ENCODE results near the gene PLXDC2.
A peak's percentile ranks its signal among the peaks of the same experiment; 100 is the strongest.

PLXDC2 gene

DNA sequence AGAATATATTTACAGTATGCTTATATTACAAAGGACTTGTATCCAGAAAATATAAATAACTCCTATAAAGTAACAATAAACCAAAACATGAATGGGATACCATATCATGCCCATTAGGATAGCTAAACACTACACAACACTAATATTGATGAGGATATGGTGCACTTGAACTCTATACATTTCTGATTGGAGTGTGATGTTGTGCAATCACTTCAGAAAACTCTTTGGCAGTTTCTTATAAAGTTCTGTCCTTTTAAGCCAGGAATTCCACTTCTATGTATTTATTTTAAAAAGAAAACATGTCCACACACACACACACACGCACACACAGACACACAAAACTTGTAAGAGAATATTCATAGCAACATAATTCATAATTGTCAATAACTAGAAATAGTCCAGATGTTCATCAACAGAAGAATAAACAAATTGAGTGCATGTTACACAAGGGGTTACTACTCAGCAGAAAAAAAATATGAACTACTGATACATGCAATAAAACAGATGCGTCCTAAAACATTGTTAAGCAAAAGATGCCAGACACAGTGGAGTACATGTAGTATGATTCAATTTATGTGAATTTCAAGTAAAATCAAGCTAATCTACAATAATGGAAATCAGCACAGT lies 416.0 kb downstream of the PLXDC2 start:
- no peak for DNase-seq

DNA sequence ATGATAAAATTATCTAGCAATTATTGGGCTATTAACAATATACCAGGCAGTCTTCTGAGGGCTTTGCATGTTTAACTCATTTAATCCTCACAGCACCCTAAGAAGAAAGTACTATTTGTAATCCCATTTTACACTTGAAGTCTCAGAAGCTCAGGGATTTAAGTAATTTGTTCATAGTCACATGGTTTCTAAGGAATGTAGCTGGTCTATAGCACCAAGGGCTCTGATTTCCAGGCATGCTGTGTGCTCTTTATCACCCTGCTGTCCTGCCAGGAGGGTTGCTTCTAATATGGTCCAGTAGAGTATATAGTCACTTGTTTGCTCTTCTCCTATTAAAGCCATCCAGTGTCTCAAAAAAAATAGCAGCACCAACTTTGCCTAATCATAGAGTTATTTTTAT lies 417.2 kb downstream of the PLXDC2 start:
- DNase-seq: no peak

DNA sequence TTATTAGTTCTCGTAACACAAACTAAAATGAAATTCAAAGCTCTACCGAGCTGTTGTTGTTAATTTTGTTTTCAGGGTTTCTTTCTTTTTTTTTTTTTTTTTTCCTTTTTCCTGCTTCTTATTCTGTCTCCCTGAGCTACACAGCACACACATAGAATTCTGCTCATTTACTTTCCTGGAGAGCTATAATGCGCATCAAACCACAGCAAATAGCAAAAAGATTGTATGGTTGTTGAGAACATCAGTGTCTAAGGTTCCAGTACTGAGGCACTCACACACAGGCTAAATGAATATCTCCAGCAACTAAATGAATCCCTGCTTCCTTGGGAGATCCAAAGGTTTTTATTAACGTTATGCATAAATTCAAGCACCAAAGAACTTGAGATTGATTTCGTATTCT lies 418.3 kb downstream of the PLXDC2 start:
- no peak for DNase-seq

DNA sequence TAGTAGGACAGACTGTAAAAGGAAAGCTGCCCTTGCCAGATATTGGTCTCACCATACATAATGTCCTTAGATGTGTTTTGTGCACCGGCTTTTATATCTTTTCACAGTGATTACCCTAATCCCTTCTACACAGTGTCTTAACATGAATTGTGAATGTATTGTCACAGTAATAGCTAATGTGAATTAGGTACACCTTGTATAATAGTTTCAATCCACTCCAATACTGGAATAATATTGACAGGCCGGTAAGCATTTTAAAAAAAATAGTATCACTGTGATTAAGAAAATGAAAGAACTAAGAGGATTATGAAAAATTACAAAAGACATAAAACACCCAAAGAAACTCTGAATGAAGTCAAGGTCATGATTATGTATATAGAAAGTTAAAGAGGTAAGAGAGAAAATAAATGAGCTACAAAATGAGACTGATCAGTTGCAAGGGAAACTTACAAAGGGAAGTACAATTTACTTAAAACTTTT lies 420.9 kb downstream of the PLXDC2 start:
- no peak for DNase-seq

DNA sequence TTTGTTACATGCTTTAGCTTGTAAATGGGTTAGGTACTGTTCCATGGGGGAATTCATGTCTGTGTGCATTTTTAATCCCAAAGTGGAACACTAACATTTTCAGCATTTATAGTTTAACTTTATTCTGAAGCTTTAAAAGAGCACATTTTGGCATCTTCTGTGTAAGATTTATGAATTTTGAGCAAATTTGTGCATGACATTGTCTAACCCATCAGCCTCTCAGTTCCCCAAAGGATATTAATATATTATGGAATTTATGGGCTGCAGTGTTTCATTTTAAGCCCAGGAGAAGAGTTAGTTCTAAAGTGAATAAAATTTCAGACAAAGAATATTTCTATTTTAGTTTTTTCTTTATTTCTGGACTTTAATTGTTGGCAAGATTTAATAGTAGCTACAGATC lies 421.4 kb downstream of the PLXDC2 start:
- no peak for DNase-seq

DNA sequence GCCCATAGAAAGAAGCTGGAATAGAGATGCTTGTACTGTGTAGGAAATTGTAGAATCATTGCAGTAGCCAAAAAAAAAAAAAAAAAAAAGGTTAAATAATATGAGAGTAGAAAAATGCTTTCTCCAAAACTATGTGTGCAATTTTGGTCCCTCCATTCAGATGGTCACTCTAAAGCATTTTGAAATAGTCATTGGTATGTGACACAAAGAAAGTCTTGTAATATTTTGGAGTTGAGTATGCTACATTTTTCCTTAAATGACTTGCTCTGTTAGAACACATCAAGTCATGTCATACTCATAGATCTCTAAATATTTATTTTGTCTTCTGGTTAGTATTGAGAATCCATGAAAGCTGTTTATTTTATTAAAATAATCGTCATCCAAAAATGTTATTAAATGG lies 424.4 kb downstream of the PLXDC2 start:
- no peak for DNase-seq

DNA sequence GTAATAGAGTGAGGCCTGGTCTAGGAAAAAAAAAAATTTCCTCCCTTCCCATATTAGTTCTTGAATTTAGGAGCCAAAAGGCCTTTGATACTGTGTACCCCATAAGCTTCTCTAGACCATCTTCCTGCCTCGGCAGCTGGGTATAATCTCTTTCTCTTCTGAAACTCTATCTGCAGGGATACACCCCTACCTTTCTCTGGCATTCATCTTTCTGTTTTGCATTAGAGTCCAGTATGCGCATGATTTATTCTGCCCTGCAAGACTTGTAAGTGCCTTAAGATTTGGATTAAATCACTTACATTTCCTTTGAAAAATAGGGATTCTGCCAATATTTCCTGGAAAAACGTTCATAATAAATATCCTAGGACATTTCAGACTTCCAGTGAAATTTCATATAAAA lies 431.2 kb downstream of the PLXDC2 start:
- no peak for DNase-seq

DNA sequence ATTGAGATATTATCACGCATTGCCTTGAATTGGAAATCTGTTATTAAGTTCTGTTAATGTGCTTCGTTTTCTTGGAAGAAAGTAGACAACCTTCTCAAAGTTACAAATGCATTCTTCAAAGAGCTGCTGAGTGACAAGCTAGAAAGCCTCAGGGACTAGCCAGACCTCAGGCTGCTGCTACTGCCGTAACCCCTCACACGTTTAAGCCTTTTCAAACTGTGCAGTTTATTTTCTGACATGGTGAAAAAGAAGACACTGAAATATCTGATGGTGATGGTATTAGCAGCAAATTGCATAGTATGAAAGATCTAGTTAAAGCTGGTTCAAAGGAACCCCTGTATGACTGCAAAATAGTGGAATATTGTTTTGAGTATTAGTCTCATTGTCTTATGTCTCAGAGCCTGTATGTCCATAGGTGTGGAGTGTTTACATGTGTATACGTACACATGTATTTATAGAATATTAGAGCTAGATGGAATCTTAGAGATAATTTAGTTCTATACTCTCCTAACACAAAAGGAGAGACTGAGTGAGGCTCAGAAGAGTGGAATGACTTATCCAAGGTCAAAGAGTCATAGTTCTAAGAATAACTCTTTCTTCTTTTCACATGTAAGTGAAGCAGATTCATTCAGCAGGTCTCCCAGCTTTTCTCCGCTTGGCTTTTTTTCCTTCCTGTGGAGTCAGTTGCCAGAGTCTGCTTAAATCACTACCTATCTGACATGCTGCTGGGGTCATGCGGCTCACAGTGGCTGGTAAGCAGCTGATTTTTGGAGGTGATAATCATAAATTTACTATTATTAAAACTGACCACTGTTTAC lies 431.9 kb downstream of the PLXDC2 start:
- no peak for DNase-seq

DNA sequence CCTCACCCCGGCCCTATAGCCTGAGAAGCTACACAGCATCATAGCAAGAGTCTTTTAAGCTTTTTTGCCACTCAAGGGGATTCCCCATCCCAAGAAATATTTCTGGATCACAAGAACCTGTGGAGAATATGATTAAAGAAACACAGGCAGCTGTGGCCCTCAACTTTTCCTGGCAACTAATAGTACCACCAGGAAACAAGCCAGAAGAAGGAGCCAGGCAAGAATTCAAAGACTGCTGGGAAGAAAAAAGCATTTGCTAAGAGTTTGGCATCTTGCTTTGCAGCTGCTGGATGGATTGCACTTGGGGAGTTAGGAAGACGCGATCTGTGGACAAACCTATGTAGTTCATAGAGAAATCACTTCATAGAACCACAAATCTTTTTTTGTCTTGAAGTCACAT lies 437.8 kb downstream of the PLXDC2 start:
- DNase-seq: no peak

DNA sequence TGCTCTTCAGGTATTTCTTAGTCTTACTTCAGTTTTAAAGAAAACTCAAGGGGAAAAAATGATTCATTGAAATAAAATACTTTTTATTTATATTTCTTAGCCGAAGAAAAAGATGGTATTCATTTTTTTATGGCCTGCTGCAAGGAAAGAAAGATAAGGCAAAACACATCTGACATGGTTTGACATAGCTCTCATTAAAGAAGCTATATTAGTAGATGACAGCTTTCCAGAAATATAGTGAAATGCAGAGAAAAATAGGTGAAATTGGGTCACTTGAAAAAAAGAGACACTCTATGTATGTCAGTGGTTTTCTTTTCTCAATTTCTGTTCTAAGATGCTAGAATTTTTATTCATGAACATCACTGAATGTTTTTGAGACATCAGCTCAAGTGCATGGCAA lies 438.3 kb downstream of the PLXDC2 start:
- DNase-seq: no peak

DNA sequence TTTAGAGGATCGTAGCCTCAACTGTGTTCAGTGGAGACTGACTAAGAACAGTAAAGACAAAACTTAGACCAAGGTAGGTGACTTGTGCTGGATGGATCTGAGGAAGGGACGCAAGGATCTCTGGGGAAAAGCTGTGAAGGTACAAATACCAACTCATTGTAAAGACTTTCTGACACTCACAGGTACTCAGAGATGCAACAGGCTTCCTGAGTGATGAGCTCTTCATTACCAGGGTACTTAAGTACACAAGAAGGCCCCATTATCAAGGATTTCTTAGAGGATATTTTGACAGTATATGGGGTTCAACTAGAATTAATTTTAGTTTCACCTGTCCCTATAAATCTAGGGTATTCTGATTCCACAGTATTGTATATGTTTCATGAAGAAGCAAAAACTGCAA lies 440.7 kb downstream of the PLXDC2 start:
- DNase-seq: no peak

DNA sequence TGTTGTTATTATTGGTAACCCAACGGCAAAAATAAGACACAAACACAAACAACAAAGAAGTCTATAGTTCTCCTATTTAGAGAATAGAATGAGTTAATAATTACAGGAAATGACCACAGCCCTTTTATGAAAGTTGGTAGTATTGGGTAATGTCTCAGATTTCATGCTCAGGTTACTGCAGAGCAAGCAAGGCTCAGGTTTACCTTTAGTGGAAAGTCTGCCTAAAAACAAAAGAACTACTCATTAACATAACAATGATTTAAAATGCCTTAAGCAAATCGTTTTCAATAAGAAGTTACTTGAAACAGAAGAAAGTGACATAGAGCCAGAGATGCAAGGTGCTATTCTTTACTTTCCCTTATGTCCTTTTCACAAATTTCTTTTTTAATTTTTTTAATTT lies 441.2 kb downstream of the PLXDC2 start:
- no peak for DNase-seq

DNA sequence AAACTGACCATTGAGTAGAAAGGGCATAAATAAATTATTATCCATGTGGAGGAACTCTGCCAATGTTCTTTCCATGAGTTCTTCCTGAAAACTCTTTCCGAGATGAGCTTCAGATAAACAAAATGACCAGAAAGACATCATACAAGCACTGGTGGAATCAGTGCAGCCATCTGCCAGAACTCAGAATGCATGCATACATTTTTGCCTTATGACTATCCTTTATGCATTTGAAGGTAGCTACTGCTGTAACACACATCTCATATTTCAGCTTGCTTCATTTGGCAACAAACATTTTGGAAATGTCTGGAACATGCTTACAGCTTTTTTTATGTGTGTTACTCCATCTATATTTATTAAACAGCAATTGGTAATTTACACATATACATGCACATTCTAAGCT lies 448.9 kb downstream of the PLXDC2 start:
- no peak for DNase-seq

DNA sequence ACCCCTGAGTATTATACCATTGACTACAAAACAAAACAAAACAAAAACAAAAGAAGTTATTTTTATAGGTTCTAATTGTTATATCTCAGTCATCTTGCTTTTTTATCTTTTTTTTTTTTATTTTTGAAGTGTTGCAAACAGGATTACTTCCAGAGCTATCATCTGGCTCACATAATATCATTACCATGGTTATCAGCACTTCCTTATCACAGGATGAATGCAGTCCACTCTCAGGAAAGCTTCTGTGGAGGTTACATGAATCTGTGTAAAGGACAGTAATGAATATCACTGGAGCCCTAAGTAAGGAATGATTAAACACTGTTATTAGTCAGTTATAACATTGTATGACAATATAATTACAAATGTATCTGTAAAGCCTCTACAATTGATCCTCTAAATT lies 451.5 kb downstream of the PLXDC2 start:
- DNase-seq: no peak

DNA sequence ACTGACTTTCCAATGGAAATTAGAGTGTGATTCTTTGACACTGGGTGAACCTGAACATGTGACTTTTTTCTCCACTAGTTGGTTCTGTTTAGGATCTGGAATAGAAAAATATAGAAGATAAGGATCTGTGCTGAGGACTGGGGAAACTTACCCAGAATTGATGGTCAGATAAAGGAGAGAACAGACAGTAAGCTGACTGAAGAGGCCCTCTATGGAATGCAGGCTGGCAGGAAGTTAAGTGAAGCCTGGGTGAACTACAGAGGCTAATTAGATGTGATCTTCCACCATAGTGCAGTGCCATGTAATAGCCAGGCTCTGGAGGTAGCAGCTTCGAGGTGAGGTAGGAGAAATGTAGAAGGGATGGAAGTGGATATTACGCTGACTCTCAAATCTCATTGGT lies 455.3 kb downstream of the PLXDC2 start:
- no peak for DNase-seq

DNA sequence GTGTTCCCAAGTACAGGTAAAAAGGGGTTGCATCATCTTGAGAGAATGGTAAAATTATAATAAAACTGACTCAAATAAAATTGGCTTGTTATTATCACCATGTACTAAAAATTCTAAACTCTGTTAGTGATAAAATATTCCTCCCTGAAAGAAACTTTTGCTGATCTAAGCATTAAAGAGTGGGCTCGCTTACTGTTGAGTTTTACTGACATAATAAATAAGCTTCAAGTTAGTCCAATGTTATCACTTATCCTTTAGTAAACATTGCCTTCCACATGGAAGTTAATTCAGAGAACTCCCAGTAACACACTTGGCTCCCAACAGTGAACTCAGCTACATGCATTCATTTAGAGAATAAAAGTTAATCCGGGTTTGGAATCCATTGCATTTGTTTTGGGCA lies 456.4 kb downstream of the PLXDC2 start:
- no peak for DNase-seq

DNA sequence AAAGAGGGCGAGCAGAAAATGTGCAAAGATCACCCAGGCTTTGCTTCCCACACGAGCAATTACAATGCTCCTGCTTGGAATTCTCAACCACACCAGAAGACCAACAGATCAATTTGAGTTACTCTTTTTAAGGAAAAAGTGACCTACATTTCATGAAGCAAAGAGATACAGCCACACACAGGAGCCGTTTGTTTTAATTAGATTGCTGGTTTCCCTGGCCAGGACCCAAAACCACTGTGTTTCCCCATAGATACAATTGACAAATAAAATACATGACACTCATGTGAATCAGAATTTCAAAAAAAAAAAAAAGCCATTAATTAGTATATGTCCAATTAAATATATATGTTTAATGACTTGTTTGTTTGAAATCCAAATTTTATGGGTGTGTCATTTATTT lies 458.3 kb downstream of the PLXDC2 start:
- DNase-seq: peak; percentile 38

DNA sequence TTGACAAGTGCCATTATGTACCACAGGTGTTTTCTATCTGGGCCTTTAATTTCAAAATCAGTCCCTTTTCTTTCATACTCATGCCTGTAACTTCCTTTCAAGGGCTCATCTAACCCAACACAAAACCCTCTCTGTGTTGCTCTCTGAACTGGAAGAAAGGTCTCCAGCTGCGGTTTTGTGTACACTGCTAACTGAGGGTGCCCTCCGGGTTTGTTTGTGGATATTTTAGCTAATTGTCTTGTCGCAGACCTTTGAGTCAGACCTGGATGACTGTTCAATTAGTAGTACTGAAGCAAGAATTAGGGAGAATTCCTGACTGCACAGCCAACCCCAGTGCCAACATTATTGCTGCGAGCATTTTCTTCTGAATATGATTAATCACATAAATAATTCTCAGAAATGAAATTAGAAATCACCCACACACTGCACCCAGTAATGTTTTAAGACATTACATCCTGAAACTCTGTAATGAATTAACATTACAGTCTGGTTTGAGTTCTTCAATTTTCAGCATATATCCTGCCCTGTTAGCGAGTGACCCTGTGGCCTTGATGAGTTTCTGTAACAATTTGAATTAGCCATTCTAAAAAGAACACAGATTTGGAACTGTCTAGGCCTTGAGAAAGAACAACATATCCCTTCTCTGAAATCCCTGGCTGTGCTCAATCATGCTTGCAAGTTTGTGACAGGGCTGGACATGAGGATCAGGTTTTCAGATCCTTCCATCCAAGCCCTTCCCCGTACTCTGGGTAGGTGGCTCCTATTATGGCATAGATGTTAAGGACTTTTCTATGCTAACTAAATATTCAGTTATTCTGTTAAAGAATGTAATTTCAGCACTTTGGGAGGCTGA lies 460.1 kb downstream of the PLXDC2 start:
- DNase-seq: no peak

DNA sequence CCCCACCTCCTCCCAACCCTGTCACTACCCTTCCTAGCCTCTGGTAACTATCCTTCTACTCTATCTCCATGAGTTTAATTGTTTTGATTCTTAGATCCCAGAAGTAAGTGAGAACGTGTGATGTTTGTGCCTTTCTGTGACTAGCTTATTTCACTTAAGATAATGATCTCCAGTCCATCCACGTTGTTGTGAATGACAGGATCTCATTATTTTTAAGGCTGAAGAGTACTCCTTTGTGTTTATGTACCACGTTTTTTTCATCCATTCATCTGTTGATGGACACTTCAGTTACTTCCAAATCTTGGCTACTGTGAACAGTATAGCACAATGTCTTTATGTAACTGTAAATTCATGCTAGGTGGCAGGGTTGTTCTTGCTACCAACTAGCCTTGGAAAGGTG lies 461.6 kb downstream of the PLXDC2 start:
- no peak for DNase-seq

DNA sequence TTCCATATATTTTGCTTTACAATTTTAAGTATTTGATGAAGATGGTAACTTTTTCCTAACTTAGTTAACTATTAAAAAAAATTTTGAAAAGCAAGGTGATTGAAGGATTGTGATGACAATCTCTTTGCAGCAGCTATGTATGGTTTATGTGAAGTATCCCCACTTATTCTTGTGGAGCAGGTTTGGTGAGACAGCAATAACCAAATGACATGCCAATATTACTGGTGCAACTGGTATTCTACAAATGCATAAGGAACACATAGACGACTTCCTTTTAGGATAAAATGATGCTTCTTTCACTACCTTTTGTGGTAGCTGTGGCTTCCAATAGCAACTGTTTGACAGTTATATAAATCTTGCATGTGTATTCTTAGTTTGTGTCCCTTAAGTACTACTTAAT lies 465.3 kb downstream of the PLXDC2 start:
- no peak for DNase-seq

DNA sequence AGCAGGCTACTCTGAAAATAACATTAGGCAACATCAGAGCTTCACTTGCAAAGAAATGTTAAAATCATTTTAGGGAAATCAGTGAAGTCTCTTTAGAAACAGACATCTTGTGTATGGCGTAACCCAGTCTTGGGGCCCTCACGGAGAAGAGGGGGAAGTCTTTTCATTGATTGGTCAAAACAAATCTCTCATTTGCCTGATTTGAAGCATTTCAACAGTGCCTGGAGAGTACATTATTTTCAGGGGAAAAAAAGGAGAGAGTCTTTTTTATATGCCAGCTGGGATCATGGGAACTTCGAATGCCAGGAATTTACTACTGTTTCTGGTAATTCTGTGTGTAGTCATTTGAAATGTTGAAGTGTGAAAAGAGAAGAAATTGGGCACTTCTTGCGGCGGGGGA lies 471.4 kb downstream of the PLXDC2 start:
- DNase-seq: no peak

DNA sequence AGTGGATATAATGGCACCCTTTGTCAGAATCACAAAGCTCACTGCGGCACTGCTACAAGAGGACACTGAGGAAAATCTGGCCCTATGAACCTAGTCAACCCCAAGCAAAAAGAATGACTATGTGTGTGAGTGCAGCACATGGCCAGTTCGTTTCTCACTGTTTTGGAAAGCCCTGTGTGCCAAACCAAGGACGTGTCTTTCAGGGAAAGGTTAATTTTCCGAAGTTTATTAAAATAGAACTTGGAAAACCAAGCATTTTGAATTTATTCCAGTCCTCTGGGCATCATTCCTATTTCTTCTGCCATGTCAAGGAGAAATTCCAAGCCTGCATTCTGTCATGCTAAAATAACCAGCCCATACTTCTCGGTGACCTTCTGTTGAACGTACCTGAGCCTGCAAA lies 471.8 kb downstream of the PLXDC2 start:
- no peak for DNase-seq

DNA sequence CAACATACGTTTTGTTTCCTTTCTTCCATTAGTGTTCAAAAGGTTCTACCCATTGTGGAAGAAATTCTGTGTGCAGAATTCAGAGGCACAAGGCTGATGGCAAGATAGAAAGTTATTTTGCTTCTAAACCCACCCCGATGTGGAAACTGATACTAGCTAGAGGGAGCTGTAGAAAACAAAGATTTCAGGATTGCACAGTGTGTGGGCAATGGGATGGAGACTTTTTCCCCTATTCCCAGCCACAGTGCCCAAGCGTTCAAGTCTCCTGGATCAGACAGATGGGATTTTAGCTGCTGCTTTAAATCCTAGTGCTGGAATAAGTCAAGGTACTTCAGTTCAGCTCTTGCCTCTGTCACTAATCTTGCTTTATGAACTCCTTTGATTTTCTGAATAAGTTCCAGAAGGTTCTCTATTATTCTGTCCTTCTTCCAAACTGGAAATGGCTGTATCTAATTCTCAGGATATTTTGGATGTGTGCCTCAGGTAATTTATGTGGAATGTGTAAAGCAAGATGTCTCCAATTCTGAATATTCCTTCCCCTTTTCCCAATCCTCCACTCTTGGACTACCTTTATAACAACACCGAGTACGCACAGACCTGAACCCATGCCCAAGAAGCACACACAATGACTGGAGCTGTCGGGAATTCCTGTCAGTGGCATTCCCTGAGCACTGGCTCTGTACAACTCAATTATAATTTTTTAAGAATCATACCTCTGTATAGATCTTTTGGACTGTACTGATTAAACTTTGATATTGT lies 473.0 kb downstream of the PLXDC2 start:
- no peak for DNase-seq
